Testis (tissue), 3 donors: Measurements from ENCODE around the gene NBEAL1. TPM values are rescaled to one million over a fixed set of nuclear protein-coding genes. Genes with fewer than 3 reads are reported as not detected.
"Not testable (repeated sequence)": the region's sequence is repeated elsewhere in the genome, so short reads cannot be mapped to it uniquely, and the experiment has no call there.

Source experiments
- DNase-seq: peaks from one replicate; pipeline ENCODE4 v3.0.0-alpha.2; 2019
- H3K27ac ChIP-seq, 2 donors: fragments of 200-600 bp; sonication (generic); one replicate each; pipeline ENCODE4 v1.5.1; 2019
- H3K27me3 ChIP-seq: fragments of 200-600 bp; sonication (generic); one replicate; pipeline ENCODE4 v1.5.1; 2019
- H3K36me3 ChIP-seq: fragments of 200-600 bp; sonication (generic); one replicate; pipeline ENCODE4 v1.5.1; 2017; ENCODE audit warnings: low read depth; ENCODE audit errors: missing control alignments
- H3K4me1 ChIP-seq: fragments of 200-600 bp; sonication (generic); one replicate; pipeline ENCODE4 v1.5.1; 2019
- H3K4me3 ChIP-seq, 2 donors: fragments of 200-600 bp; sonication (generic); one replicate each; pipeline ENCODE4 v1.5.1; 2017 to 2019
- H3K9me3 ChIP-seq: fragments of 200-600 bp; sonication (generic); one replicate; pipeline ENCODE4 v1.5.1; 2017
- CTCF ChIP-seq, 3 experiments: fragments of 450-650 bp in 2 of 3; fragments of 200-600 bp in 1 of 3; sonication (generic) in 1 of 3; IDR thresholded peaks; one replicate each; pipeline ENCODE4 v1.5.1; 2016 to 2019; ENCODE audit warnings: antibody characterized with exemption in 3 of 3, mild to moderate bottlenecking in 2 of 3, moderate library complexity in 1 of 3
- POLR2A ChIP-seq: fragments of 450-650 bp; IDR thresholded peaks from one replicate; pipeline ENCODE4 v1.6.1; 2017; ENCODE audit warnings: antibody characterized with exemption, mild to moderate bottlenecking, moderate library complexity
- WGBS, 2 donors: methylation state at CpG; one replicate each; pipeline ENCODE4 v1.1.5; 2018; 5-methylcytosine and 5-hydroxymethylcytosine counted together
- intact Hi-C: fragments of 100-400 bp; cut with DNase I; formaldehyde crosslinking; loops from one replicate; pipeline ENCODE4 v1.15.1; 2023; ENCODE audit warnings: low total_unique reads
- polyA plus RNA-seq: library from polyadenylated mRNA; stranded (reverse); fragments of 350-450 nt; fragmentation: Illumina TruSeq; extraction: RNeasy Lipid Tissue Mini Kit (QIAGEN cat#74804); gene quantifications from one replicate; pipeline ENCODE4 v1.2.3, GENCODE V29; 2014; ENCODE audit warnings: low read depth, low replicate concordance; ENCODE audit not compliant: insufficient read depth
- total RNA-seq, 2 donors: library from RNA; depleted of rRNA; stranded (reverse); fragments of >200 nt; gene quantifications; one replicate each; pipeline ENCODE4 v1.2.3, GENCODE V29; 2016

The NBEAL1 gene
- total and polyA plus RNA-seq, 3 donors from 2014 or later: 7.6 to 43.0 (median 37.0) TPM

- no peak for DNase-seq
- intact Hi-C loops: no loop called here
- 74 to 78% methylated on average over 2 of the region's 2 CpGs for WGBS, 2 donors
- Histone ChIP-seq H3K4me3 (no peak overlapping the region), H3K4me1 (no peaks in the 10 kb centered on the region), H3K36me3 (no peaks in the 10 kb centered on the region), H3K27me3 (no peaks in the 10 kb centered on the region), H3K27ac (no peak overlapping the region), H3K9me3 (no peaks in the 10 kb centered on the region)
- TF ChIP-seq POLR2A (no peak), CTCF (IDR thresholded peaks at IDR 0.05) (no peak)
These were observed 112.3 kb downstream of the NBEAL1 start for GRCh38 chr2:203126996-203127395.

GRCh38 chr2:203135105-203135504, 120.4 kb downstream of the NBEAL1 start:
- no peak for TF ChIP-seq CTCF (IDR thresholded peaks at IDR 0.05)
- no peak for TF ChIP-seq POLR2A
- 89 to 95% methylated on average over 4 of the region's 4 CpGs for WGBS, 2 donors
- DNase-seq: no peak
- Histone ChIP-seq H3K4me1 (no peaks in the 10 kb centered on the region), H3K27ac (no peak overlapping the region), H3K36me3 (no peaks in the 10 kb centered on the region), H3K4me3 (no peak overlapping the region), H3K9me3 (no peaks in the 10 kb centered on the region), H3K27me3 (no peaks in the 10 kb centered on the region)
- intact Hi-C loops: no loop called here

GRCh38 chr2:203143391-203143790, 128.7 kb downstream of the NBEAL1 start:
- DNase-seq: no peak
- intact Hi-C loops: no loop called here
- no peaks in the 10 kb centered on the region for H3K4me1 ChIP-seq
- TF ChIP-seq CTCF (IDR thresholded peaks at IDR 0.05) (no peak), POLR2A (no peak)
- no peak overlapping the region for H3K27ac ChIP-seq
- H3K36me3 ChIP-seq: no peaks in the 10 kb centered on the region
- no peaks in the 10 kb centered on the region for H3K27me3 ChIP-seq
- no peaks in the 10 kb centered on the region for H3K9me3 ChIP-seq
- no peak overlapping the region for H3K4me3 ChIP-seq

GRCh38 chr2:203149194-203149593, 134.5 kb downstream of the NBEAL1 start:
- H3K4me3 ChIP-seq: no peak overlapping the region
- H3K27ac ChIP-seq: no peak overlapping the region
- no peaks in the 10 kb centered on the region for H3K27me3 ChIP-seq
- no peaks in the 10 kb centered on the region for H3K4me1 ChIP-seq
- no peaks in the 10 kb centered on the region for H3K9me3 ChIP-seq
- 67 to 70% methylated on average over 1 of the region's 1 CpG for WGBS, 2 donors
- H3K36me3 ChIP-seq: no peaks in the 10 kb centered on the region
- no peak for TF ChIP-seq POLR2A
- no peak for TF ChIP-seq CTCF (IDR thresholded peaks at IDR 0.05)
- no peak for DNase-seq
- intact Hi-C loops: no loop called here

GRCh38 chr2:203155406-203155805, 140.7 kb downstream of the NBEAL1 start:
- no peak for TF ChIP-seq POLR2A
- TF ChIP-seq CTCF (IDR thresholded peaks at IDR 0.05): no peak
- no peaks in the 10 kb centered on the region for H3K27me3 ChIP-seq
- WGBS, 2 donors: 71 to 86% methylated on average over 1 of the region's 1 CpG
- intact Hi-C loops: no loop called here
- no peaks in the 10 kb centered on the region for H3K9me3 ChIP-seq
- no peaks in the 10 kb centered on the region for H3K36me3 ChIP-seq
- DNase-seq: no peak
- no peak overlapping the region for H3K4me3 ChIP-seq
- H3K4me1 ChIP-seq: no peaks in the 10 kb centered on the region
- H3K27ac ChIP-seq: no peak overlapping the region

- H3K9me3 ChIP-seq, H3K27me3 ChIP-seq, DNase-seq, H3K36me3 ChIP-seq, H3K4me1 ChIP-seq, H3K4me3 ChIP-seq, H3K27ac ChIP-seq, intact Hi-C loops: not testable (repeated sequence)
- WGBS, 2 donors: 89 to 97% methylated on average over 5 of the region's 5 CpGs
These were observed 148.0 kb downstream of the NBEAL1 start for GRCh38 chr2:203162722-203163121.
